Right lobe of liver (tissue), 6 donors: ENCODE data around the gene ADPRH. TPM values are rescaled to one million over a fixed set of nuclear protein-coding genes. Genes with fewer than 3 reads are reported as not detected.
"Not testable (repeated sequence)": the region's sequence is repeated elsewhere in the genome, so short reads cannot be mapped to it uniquely, and the experiment has no call there.

ENCODE experiments used
- ATAC-seq, 4 donors: fragments of 200-7000 bp; cut with Tn5 transposase; one replicate each; pipeline ENCODE4 v1.9.1; 2020; ENCODE audit warnings: mild to moderate bottlenecking in 4 of 4, moderate library complexity in 4 of 4
- DNase-seq, 3 donors: peaks; one replicate each; pipeline ENCODE4 v3.0.0-alpha.2; 2020
- H3K27ac ChIP-seq, 3 donors: fragments of 200-600 bp; one replicate each; pipeline ENCODE4 v1.8.0; 2022
- H3K27me3 ChIP-seq, 2 donors: fragments of 200-600 bp; one replicate each; pipeline ENCODE4 v1.8.0; 2022
- H3K36me3 ChIP-seq, 4 donors: fragments of 200-600 bp; sonication (generic) in 1 of 4; one replicate each; pipeline versions ENCODE4 v1.5.1 to v1.8.0; 2017 to 2022; ENCODE audit warnings: control low read depth in 1 of 4
- H3K4me1 ChIP-seq, 4 donors: fragments of 200-600 bp; sonication (generic) in 1 of 4; one replicate each; pipeline versions ENCODE4 v1.5.1 to v1.8.0; 2017 to 2022; ENCODE audit warnings: control low read depth in 1 of 4
- H3K4me3 ChIP-seq, 3 donors: fragments of 200-600 bp; one replicate each; pipeline ENCODE4 v1.8.0; 2022
- H3K9me3 ChIP-seq, 4 donors: fragments of 200-600 bp; sonication (generic) in 1 of 4; one replicate each; pipeline versions ENCODE4 v1.5.1 to v1.8.0; 2017 to 2022; ENCODE audit warnings: control low read depth in 1 of 4
- CTCF ChIP-seq, 4 donors: fragments of 200-600 bp in 3 of 4; fragments of 450-650 bp in 1 of 4; IDR thresholded peaks; one replicate each; pipeline versions ENCODE4 v1.5.1 to v1.8.0; 2016 to 2022; ENCODE audit warnings: antibody characterized with exemption in 4 of 4, mild to moderate bottlenecking in 2 of 4
- POLR2A ChIP-seq: fragments of 450-650 bp; IDR thresholded peaks from one replicate; pipeline ENCODE4 v1.6.1; 2017; ENCODE audit warnings: antibody characterized with exemption, mild to moderate bottlenecking
- WGBS: methylation state at CpG from one replicate; pipeline ENCODE4 v1.1.6; 2018; ENCODE audit warnings: low coverage, low lambda C conversion rate; ENCODE audit not compliant: insufficient coverage; ENCODE audit errors: missing lambda C conversion rate; 5-methylcytosine and 5-hydroxymethylcytosine counted together
- intact Hi-C, 2 donors: fragments of 100-400 bp; cut with DNase I; formaldehyde crosslinking; loops; one replicate each; pipeline versions ENCODE4 v1.11.2 to v1.14.1; 2022
- total RNA-seq, 6 experiments: library from RNA; depleted of rRNA in 2 of 6; stranded (reverse); fragments of >200 nt in 2 of 6; fragmentation: NEBNext Ultra II Directional in 3 of 6; extraction: Animal tissue kit (Norgen Biotek cat#: 25700) in 3 of 6; gene quantifications; one replicate each; pipeline versions ENCODE4 v1.1.0 to v1.2.4, GENCODE V29; 2016 to 2023
- donor health status: DM: no; HTN: yes; CAD: no.
- donor health status: DM: no; HTN: no; CAD: no.
- donor health status: DM: no; HTN: no; CAD: no.
- donor health status: DM: no; HTN: yes; CAD: no.
- donor health status: DM: no; HTN: yes; CAD: no.

The ADPRH gene
- total RNA-seq, 6 experiments from 2014 or later = 2.5 to 3.8 (median 2.8) TPM

- DNase-seq (no peak), ATAC-seq (no peak)
- H3K9me3 ChIP-seq = no peaks in the 10 kb centered on the region
- WGBS = 88% methylated on average over 4 of the region's 5 CpGs
- no peak for TF ChIP-seq POLR2A
- no peak for TF ChIP-seq CTCF (IDR thresholded peaks at IDR 0.05)
- no peak overlapping the region for H3K4me3 ChIP-seq
- no peaks in the 10 kb centered on the region for H3K36me3 ChIP-seq
- H3K27ac ChIP-seq = no peak overlapping the region
- H3K27me3 ChIP-seq = no peaks in the 10 kb centered on the region
- no peaks in the 10 kb centered on the region for H3K4me1 ChIP-seq
- intact Hi-C loops = no loop called here
Observed at GRCh38 chr3:119551598-119551997, 27.7 kb upstream of the ADPRH start.

- H3K9me3 ChIP-seq, ATAC-seq, H3K27me3 ChIP-seq, H3K4me3 ChIP-seq, H3K4me1 ChIP-seq, DNase-seq, H3K27ac ChIP-seq, H3K36me3 ChIP-seq, intact Hi-C loops: not testable (repeated sequence)
- WGBS = 81% methylated on average over 6 of the region's 6 CpGs
Observed at GRCh38 chr3:119552928-119553327, 26.4 kb upstream of the ADPRH start.

GRCh38 chr3:119553823-119554415 lies 25.4 kb upstream of the ADPRH start:
- intact Hi-C loops = no loop called here
- Histone ChIP-seq H3K4me3 (no peak overlapping the region), H3K9me3 (no peaks in the 10 kb centered on the region), H3K4me1 (no peaks in the 10 kb centered on the region), H3K27me3 (no peaks in the 10 kb centered on the region), H3K36me3 (no peaks in the 10 kb centered on the region), H3K27ac (no peak overlapping the region)
- ATAC-seq = no peak
- DNase-seq = no peak
- 74% methylated on average over 4 of the region's 5 CpGs for WGBS
- TF ChIP-seq POLR2A (no peak), CTCF (IDR thresholded peaks at IDR 0.05) (no peak)

GRCh38 chr3:119555309-119555735 lies 24.0 kb upstream of the ADPRH start:
- no peaks in the 10 kb centered on the region for H3K36me3 ChIP-seq
- no peak overlapping the region for H3K27ac ChIP-seq
- TF ChIP-seq POLR2A = no peak
- TF ChIP-seq CTCF (IDR thresholded peaks at IDR 0.05) = no peak
- H3K9me3 ChIP-seq = no peaks in the 10 kb centered on the region
- H3K4me1 ChIP-seq = peaks cover 0 to 5% (median 0%) of the 10 kb centered on the region in 4 donors
- intact Hi-C loops = no loop called here
- ATAC-seq (peak; percentile 36 to 60 (median 46)), DNase-seq (no peak)
- WGBS = 64% methylated on average over 4 of the region's 4 CpGs
- H3K4me3 ChIP-seq = no peak overlapping the region
- H3K27me3 ChIP-seq = no peaks in the 10 kb centered on the region

GRCh38 chr3:119555929-119556328 lies 23.4 kb upstream of the ADPRH start:
- DNase-seq (no peak), ATAC-seq (no peak)
- Histone ChIP-seq H3K4me1 (peaks cover 0 to 5% (median 0%) of the 10 kb centered on the region in 4 donors), H3K27ac (no peak overlapping the region), H3K4me3 (no peak overlapping the region), H3K27me3 (no peaks in the 10 kb centered on the region), H3K9me3 (no peaks in the 10 kb centered on the region), H3K36me3 (no peaks in the 10 kb centered on the region)
- intact Hi-C loops = no loop called here
- WGBS = no CpG with 5 or more reads among the region's 1 CpG
- TF ChIP-seq POLR2A (no peak), CTCF (IDR thresholded peaks at IDR 0.05) (no peak)
